GM18526 (cell line): Measurements from ENCODE around the gene ELK4.

Experiments used
- POLR2A ChIP-seq: IDR thresholded peaks from 3 replicates; pipeline ENCODE4 v1.6.1; 2011; ENCODE audit not compliant: insufficient read length; ENCODE audit errors: extremely low read depth

The ELK4 gene

DNA sequence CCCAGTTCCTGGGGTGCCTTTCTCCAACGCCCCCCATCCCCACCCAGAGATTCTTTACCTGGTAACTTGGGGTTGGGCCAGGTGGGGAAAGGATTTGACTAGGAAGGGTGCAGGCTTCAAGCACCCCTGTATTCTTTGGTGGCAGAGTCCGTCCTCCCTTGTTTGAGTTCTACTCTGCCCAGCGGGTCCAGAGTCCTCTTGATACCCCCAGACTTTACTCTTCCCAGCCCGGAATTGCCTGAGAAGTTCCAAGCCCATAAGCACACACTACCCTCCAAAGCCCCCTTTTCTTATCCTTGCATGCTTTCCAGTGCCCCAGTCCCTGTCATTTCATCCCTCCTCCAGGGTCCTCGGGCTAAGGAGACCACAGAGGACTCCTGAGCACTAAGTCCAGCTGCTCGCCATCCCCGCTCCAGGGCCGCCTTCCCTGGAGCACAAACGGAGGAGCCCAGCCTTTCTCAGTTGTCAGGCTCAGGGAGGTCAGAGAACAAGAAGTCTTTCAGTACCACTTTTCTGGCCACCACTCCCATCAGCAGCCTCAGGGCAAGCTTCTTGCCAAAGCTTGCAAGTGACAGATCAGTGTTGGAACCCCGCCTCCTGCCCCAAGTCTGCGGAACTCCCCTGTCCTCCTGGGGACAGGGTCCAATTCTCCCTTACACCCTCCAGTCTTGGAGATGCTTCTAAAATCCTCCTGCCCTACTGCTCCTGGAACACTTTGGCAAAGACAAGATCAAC lies 36.3 kb upstream of the ELK4 start:
- no peak for TF ChIP-seq POLR2A

DNA sequence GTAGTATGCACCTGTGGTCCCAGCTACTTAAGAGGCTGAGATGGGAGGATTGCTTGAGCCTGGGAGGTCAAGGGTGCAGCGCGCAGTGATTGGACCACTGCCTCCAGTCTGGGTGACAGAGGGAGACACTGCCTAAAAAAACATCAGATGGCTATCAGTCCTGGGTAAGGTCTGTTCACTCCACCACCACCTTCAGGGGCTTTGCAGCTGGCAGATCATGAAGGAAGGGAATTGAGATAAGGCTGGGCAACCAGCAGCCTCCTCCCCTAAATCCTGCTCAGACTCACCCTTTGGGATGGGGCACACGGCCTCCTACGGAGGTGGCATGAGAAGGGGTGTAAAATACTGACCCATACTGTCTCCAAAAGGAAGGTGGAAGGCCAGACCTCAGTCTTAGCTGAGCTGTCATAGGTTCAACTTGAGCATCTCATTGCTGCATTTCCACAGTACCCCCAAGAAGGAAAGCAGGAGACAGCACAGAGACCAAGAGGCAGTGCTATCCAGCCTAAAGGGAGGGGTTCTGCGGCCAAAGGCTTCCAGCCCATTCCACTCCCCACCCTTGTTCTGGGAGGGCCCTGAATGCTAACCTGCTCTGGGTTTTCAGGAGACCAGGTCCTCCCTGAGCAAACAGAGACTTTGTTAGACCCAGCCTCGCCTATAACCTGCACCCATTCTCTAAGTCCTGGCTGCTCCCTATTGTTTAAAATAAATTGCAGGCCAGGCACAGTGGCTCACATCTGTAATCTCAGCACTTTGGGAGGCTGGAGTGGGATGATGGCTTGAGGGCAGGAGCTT lies 34.8 kb upstream of the ELK4 start:
- TF ChIP-seq POLR2A: no peak

DNA sequence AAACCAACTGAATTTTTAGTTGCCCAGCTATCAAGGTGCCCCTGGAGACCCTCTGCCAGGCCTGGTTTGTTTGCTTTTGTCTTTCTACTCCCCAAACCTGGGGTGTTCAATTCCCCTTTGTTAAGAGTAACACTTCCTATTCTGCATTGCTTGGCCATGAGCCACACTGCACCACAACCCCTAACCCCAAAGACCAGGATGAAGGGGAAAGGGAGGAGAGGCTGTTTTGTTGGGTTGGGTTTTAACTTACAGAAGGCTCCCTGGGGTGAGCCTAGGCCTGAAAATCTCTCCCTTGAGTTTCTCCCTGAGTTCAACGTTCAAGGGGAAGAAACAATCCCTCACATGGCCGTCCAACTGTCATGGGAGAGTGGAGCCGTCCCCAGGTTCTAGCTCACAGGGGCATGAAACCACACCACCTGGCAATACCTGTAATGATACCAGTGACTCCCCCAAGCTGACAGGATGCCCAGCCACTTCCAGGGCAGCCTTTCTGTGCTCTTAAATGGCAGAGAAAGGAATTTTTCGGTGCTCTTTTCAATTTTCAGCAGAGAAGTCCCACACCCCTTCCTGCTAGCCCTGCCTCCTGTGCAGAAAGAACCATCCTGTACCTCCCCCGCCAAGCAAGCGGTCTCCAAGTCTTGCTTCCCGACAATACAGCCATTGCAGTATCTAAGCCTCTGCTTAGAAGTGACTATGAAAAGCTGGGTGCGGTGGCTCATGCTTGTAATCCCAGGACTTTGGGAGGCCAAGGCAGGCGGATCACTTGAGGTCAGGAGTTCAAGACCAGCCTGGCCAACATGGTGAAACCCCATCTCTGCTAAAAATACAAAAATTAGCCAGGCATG lies 33.6 kb upstream of the ELK4 start:
- no peak for TF ChIP-seq POLR2A

DNA sequence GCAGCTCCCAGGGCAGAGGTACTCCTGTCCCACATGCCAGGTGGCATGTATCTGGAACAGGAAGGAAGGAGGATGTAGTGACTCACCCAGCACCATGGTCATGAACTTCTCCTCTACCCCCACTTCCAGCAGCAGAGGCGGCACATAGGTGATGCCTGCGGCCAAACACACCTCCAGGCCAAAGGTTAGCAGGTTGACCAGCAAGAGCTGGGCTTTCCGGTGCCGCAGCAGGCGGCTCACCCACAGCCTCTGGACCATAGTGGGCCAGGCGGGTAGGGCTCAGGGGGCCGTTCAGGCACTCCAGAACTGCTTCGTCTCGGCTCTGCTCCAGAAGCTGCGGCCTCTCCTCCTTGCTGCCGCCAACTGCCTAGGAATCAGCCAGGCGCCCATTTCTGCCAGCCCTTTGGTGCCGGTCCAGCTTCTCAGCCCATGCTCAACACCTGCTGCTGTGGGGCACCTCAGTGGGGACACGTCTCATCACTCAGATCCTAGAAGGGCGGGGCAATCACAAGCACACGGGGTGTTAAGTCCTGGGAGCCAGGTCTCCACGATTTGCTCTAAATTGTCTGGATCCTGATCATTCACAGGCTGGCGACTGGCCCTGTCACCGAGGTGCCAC lies 32.7 kb upstream of the ELK4 start:
- no peak for TF ChIP-seq POLR2A

DNA sequence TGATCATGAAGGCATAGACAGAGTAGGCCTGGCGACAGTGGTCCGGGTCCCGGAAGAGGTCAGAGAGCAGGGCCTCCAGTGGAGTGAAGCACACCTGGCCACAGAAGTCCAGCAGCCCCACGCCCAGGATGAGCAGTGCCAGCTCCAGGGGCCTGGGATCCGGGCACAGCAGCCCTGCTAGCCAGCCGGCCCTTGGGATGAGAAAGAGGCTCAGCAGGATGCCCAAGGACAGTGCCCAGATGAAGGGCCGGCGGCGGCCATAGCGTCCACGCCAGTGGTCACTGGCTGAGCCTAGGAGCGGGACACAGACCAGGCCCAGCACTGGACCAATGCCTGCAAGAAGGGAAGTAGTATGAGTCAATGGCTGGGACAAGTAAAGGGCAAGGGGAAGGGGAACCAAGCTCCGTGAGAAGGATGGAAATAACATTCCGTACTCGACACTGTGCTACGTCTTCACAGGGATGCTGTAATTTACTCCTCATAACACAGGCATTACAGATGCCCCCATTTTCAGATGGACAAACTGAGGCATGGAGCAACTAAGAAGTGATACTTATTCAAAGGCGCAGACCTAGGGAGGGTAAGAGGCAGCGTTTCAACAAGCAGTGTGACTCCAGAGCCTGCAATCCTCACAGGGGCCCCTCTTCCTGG lies 31.6 kb upstream of the ELK4 start:
- TF ChIP-seq POLR2A: no peak

DNA sequence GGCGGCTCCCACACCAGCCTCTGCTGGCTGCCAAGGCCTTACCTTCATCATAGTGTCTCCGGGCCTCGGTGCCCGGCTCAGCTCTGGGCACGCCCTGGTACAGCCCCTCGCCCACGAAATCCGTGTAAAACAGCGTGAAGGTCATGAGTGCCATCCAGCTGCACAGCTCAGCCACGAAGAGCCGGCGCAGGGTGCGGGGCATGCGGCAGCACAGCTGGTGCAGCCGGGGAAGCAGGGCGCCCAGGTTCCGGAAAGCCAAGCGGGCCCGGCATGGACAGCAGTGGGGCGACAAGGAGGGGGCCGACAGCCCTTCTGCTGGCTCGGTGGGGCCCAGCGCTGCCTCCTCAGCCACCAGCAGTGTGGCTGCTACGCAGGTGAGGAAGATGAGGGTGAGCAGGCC lies 31.0 kb upstream of the ELK4 start:
- TF ChIP-seq POLR2A: no peak

GRCh38 chr1:205662135-205662738 lies 30.4 kb upstream of the ELK4 start:
- no peak for TF ChIP-seq POLR2A

DNA sequence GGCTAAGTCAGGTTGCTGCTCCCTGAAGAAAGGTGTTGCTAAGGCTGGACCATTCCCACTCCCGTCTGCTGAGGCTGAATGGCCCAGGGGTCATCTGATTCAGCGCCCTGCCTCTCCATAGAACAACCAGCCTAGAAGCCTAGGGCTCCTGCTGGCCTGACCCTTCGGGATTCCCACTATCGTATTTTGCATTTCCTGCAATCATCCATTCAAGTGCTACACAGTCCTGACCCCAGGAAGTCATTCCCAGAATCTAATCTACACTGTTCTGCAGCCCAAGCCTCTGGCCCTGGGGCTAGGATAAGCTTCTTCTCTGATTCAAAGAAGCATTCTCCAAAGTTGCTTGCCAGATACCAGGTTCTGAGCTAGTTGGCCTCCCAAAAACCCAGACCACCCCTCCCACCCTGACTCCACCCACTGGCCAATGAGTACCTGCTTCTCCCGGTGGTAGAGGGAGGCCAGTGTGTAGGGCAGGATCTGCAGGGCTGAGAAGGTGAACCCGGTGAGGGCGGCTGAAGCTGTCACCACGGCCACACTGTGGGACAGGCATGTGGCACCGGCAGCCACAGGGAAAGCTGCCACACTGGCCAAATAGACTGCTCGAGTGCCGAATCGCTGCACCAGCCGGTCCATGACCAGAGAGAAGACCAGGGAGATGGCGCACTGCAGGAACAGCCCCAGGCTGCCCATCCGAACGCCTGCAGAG lies 29.8 kb upstream of the ELK4 start:
- no peak for TF ChIP-seq POLR2A

DNA sequence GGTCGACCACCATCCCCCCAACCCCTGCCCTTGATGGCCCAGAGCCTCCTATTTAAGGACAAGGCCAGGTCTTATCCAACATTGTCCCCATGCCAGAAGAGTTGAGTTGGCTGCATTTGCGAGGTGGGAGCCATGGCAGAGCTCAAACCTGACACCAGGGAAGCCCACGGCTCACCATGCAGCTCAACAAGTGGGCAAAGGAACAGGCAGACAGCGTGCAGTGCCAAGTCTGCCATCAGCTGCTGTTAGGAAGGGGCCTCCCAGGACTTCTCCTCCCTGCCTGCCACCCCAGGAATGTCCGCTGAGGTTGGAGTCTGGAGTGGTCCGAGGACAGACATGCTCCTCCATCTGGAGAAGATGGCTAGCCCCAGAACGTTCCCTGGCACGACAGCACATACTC lies 28.6 kb upstream of the ELK4 start:
- no peak for TF ChIP-seq POLR2A

DNA sequence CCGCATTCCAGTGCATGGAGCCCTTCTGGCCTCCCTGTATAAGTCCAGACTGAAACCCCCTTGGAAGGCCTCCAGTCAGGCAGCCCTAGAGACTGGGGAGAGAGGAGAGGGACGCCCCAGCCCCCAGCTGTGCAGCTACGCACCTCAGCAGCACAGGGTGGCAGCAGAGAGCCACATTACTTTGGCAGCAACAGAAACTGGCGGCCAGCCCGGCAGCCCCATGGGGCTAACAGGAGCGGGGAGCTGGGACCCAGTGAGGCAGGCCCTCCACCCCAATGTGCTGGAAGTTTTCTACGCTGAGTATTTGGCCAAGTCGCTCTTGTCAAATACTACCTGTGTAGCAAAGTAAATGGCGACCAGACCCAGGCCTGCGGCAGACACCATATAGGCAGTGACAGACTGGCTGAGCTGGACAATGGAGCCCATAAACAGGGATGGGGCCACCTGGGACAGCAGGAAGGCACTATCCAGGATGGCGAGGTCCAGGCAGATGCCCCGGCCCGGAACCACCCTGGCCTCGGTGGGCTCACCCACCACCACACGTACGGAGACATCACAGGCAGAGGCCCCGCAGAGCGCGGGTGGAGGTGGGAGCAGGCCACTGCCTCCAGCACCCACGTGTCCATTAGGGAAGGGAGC lies 27.3 kb upstream of the ELK4 start:
- TF ChIP-seq POLR2A: no peak

- TF ChIP-seq POLR2A: no peak
Observed at GRCh38 chr1:205656236-205656635, 24.4 kb upstream of the ELK4 start.

DNA sequence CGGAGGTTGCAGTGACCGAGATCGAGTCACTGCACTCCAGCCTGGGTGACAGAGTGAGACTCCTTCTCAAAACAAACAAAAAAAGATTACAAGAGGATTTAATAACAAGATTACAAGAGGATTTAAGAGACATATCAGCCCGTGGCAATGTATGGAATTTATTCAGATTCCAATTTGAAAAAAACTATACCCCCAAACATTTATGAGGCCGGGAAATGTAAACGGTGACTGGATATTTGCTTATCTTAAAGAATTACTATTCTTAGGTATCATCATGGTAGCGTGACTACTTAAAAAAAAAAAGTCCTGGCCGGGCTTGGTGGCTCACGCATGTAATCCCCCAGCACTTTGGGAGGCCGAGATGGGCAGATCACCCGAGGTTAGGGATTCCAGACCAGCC lies 21.2 kb upstream of the ELK4 start:
- no peak for TF ChIP-seq POLR2A

DNA sequence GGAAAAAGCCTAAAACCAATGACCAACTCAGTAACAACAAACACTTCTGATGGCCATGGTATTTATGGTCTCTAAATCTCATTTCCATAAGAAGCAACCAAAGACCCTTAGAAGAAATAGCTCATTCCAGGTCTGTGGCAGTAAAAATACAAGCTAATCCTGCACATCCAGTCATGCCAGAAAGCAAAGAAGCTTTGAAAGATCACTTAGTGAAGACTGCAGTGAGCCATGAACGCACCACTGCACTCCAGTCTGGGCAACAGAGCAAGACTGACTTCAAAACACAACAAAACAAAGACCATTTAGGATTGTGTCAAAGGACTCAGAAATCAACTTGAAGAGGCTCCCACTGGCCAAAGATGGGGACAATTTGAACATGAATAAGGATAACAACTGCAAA lies 18.4 kb upstream of the ELK4 start:
- TF ChIP-seq POLR2A: no peak
